Stomach smooth muscle (tissue), 2 donors: ENCODE measurements around the gene SHANK3.
"Not testable (repeated sequence)": the region's sequence is repeated elsewhere in the genome, so short reads cannot be mapped to it uniquely, and the experiment has no call there.

Experiments used
- H3K27ac ChIP-seq: one replicate; pipeline ENCODE4 v1.7.0; 2013; ENCODE audit warnings: mild to moderate bottlenecking, low read length, inconsistent platforms
- H3K27me3 ChIP-seq, 2 donors: one replicate each; pipeline ENCODE4 v1.7.0; 2013; ENCODE audit warnings: low read length in 2 of 2; ENCODE audit not compliant: insufficient read depth in 2 of 2, control insufficient read depth in 1 of 2
- H3K36me3 ChIP-seq, 2 donors: one replicate each; pipeline ENCODE4 v1.7.0; 2013; ENCODE audit warnings: low read length in 2 of 2; ENCODE audit not compliant: control insufficient read depth in 2 of 2, insufficient read depth in 2 of 2
- H3K4me1 ChIP-seq: one replicate; pipeline ENCODE4 v1.7.0; 2013; ENCODE audit warnings: low read length; ENCODE audit not compliant: control insufficient read depth, insufficient read depth
- H3K4me3 ChIP-seq, 2 donors: one replicate each; pipeline ENCODE4 v1.7.0; 2013; ENCODE audit warnings: low read length in 2 of 2
- H3K9ac ChIP-seq, 2 donors: one replicate each; pipeline ENCODE4 v1.7.0; 2013; ENCODE audit warnings: low read length in 2 of 2, mild to moderate bottlenecking in 1 of 2
- H3K9me3 ChIP-seq, 2 donors: one replicate each; pipeline ENCODE4 v1.7.0; 2013; ENCODE audit warnings: low read length in 2 of 2; ENCODE audit not compliant: control insufficient read depth in 2 of 2
- donor health status: healthy.
- donor health status: Pancreatic carcinoma.

SHANK3 gene

DNA sequence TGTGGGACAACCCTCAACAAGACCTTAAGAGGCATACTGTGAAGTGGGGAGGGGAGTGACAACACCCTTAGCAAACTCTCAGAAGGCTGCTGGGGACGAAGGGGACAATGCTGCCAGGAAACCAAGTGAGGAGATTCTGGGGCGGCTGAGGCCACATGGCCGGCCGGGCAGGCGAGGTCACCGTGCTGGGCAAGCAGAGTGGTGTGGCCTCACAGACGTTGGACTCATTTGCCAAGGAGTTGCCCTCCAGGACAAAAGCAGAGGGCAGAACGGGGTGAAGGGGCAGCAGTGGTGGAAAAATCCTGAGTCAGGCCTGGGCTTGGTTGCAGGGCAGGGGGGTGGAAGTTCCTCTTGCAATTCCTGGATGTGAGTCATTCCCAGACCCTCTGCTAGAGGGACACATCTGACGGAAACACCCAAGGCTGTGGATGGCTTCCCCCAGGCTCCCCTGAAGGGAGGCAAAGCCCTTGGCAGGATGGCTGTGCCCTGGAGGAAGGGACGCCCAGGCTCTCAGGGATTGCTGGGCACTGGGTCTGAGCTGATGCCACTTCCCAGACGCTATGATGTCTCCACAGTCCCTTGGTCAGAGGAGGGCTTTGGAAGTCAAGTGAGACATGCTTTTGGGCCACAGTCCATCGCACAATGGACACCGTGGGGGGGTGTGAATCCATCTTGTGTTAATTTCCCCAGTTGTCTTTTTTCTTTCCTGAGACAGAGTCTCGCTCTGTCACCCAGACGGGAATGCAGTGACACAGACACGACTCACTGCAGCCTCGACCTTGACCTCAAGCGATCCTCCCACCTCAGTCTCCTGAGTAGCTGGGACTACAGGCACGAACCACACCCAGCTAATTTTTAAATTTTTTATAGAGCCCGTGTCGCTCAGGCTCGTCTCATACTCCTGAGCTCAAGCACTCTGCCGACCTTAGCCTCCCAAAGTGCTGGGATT, 16.2 kb upstream of the SHANK3 start:
- H3K9ac ChIP-seq, result no peak overlapping the region
- H3K36me3 ChIP-seq, result no peaks in the 10 kb centered on the region
- no peaks in the 10 kb centered on the region for H3K9me3 ChIP-seq
- no peak overlapping the region for H3K27ac ChIP-seq
- H3K4me3 ChIP-seq, result no peak overlapping the region
- H3K27me3 ChIP-seq, result peaks cover 3 to 10% of the 10 kb centered on the region in 2 donors
- no peaks in the 10 kb centered on the region for H3K4me1 ChIP-seq

DNA sequence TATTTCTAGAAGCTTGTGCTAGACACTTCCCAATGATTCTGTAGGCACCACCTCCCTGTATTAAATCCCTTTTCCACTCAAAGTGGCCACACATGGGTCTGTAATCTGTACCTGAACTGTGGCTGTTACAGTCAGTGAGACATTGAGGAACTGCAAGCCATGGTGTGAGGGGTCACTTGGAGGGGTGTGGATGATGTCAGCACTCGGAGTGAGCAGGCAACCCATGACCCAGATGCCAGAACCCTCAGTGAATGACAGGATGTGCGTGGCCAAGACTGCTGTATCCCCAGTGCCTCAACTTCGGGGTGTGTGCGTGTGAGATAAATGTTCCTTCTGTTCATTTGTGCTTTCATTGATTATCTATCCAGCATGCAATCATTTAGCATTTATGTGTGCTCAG, 14.7 kb upstream of the SHANK3 start:
- H3K27ac ChIP-seq, result no peak overlapping the region
- H3K9ac ChIP-seq, result no peak overlapping the region
- no peaks in the 10 kb centered on the region for H3K9me3 ChIP-seq
- no peaks in the 10 kb centered on the region for H3K36me3 ChIP-seq
- peaks cover 3 to 10% of the 10 kb centered on the region in 2 donors for H3K27me3 ChIP-seq
- H3K4me3 ChIP-seq, result no peak overlapping the region
- no peaks in the 10 kb centered on the region for H3K4me1 ChIP-seq

- peaks cover 3 to 10% of the 10 kb centered on the region in 2 donors for H3K27me3 ChIP-seq
These were observed 12.9 kb upstream of the SHANK3 start for GRCh38 chr22:50659711-50660110.

DNA sequence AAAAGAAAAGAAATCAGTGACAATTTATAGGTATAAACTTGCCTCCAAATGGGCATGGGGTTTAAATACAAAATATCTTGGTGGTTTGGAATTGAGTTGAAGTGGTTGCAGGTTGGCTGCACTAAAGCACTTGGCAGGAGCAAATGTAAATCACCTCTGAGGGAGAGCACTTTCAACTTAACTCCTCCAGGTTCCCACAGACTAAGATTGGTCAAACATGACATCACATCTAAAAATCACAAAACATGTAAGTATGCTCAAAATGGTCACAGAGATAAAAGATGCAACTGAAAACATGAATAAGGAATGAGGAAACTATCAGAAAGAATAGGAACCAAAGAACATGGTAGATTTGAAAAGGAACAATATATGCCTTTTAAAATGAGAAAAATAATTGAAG, 12.3 kb upstream of the SHANK3 start:
- Histone ChIP-seq H3K4me3 (no peak overlapping the region), H3K27ac (no peak overlapping the region), H3K36me3 (no peaks in the 10 kb centered on the region), H3K27me3 (peaks cover 3 to 10% of the 10 kb centered on the region in 2 donors), H3K4me1 (no peaks in the 10 kb centered on the region), H3K9me3 (no peaks in the 10 kb centered on the region), H3K9ac (no peak overlapping the region)

More at GRCh38 chr22:50659711-50660110, 12.9 kb upstream of the SHANK3 start:
- H3K9ac ChIP-seq, H3K9me3 ChIP-seq, H3K27ac ChIP-seq, H3K4me1 ChIP-seq, H3K4me3 ChIP-seq, H3K36me3 ChIP-seq: not testable (repeated sequence)

- Histone ChIP-seq H3K9ac (no peak overlapping the region), H3K4me1 (no peaks in the 10 kb centered on the region), H3K4me3 (no peak overlapping the region), H3K36me3 (no peaks in the 10 kb centered on the region), H3K27ac (no peak overlapping the region), H3K27me3 (peaks cover 0 to 2% of the 10 kb centered on the region in 2 donors), H3K9me3 (no peaks in the 10 kb centered on the region)
These were observed 7.4 kb upstream of the SHANK3 start for GRCh38 chr22:50665212-50665611.

DNA sequence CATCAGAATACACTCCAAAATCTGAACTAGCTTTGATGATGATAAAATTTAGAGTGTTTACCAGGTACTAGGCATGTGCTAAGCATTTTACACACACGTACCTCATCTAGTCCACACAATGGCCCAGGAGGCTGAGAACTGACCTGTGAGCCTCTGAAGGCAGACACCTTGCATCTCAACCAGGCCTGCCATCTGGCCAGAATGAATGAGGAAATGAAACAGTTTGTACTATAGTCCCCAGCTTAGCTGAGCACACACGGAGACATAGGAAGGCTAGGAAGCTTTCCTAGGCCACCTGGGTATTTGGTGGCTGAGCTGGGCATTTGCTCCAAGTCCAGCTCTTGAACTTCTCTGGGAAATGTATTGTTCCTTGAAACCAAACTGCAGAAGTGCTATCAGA, 6.9 kb upstream of the SHANK3 start:
- H3K4me1 ChIP-seq, result no peaks in the 10 kb centered on the region
- H3K9ac ChIP-seq, result no peak overlapping the region
- no peaks in the 10 kb centered on the region for H3K9me3 ChIP-seq
- H3K27ac ChIP-seq, result no peak overlapping the region
- H3K36me3 ChIP-seq, result no peaks in the 10 kb centered on the region
- H3K27me3 ChIP-seq, result peaks cover 0 to 2% of the 10 kb centered on the region in 2 donors
- H3K4me3 ChIP-seq, result no peak overlapping the region

DNA sequence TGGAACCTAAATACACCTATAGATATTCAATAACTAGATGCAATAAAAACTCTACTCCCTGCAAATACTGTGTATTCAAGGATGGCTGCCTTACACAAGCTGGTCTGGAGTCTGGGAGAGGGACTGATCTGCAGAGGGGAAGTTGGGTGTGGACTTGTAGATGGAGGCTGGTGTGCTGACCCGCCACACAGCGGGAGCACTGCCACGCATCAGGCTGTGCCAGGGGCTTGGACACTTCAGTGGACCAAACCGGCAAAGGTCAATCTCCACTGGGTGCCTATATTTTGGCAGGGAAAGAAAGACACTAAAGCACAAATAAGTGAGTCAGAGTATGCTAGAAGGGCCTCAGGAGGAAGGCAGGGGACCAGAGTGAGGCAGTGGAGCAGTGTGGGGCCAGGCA, 2.1 kb upstream of the SHANK3 start:
- H3K27me3 ChIP-seq, result peaks cover 20 to 21% of the 10 kb centered on the region in 2 donors
- H3K4me1 ChIP-seq, result peaks cover 6% of the 10 kb centered on the region
- H3K4me3 ChIP-seq, result no peak overlapping the region
- H3K27ac ChIP-seq, result no peak overlapping the region
- no peaks in the 10 kb centered on the region for H3K9me3 ChIP-seq
- no peaks in the 10 kb centered on the region for H3K36me3 ChIP-seq
- H3K9ac ChIP-seq, result no peak overlapping the region

GRCh38 chr22:50670914-50671538, 1.6 kb upstream of the SHANK3 start:
- peak overlapping the region; percentile 11 for H3K27ac ChIP-seq
- no peak overlapping the region for H3K9ac ChIP-seq

GRCh38 chr22:50671641-50672040, 982 bp upstream of the SHANK3 start:
- peaks cover 10% of the 10 kb centered on the region for H3K4me1 ChIP-seq
- no peaks in the 10 kb centered on the region for H3K9me3 ChIP-seq
- H3K4me3 ChIP-seq, result no peak overlapping the region
- no peaks in the 10 kb centered on the region for H3K36me3 ChIP-seq
- H3K27ac ChIP-seq, result peak overlapping the region; percentile 11
- no peak overlapping the region for H3K9ac ChIP-seq
- peaks cover 26 to 27% of the 10 kb centered on the region in 2 donors for H3K27me3 ChIP-seq

More at GRCh38 chr22:50670914-50671538, 1.6 kb upstream of the SHANK3 start:
- no peaks in the 10 kb centered on the region for H3K36me3 ChIP-seq
- H3K9me3 ChIP-seq, result no peaks in the 10 kb centered on the region
- H3K4me3 ChIP-seq, result no peak overlapping the region
- H3K27me3 ChIP-seq, result peaks cover 24 to 26% of the 10 kb centered on the region in 2 donors
- H3K4me1 ChIP-seq, result peaks cover 10% of the 10 kb centered on the region

- H3K4me3 ChIP-seq, result no peak overlapping the region
- peaks cover 26 to 28% of the 10 kb centered on the region in 2 donors for H3K27me3 ChIP-seq
- no peak overlapping the region for H3K9ac ChIP-seq
- H3K27ac ChIP-seq, result peak overlapping the region; percentile 6
- no peaks in the 10 kb centered on the region for H3K36me3 ChIP-seq
- H3K4me1 ChIP-seq, result peaks cover 10% of the 10 kb centered on the region
- H3K9me3 ChIP-seq, result no peaks in the 10 kb centered on the region
These were observed 582 bp upstream of the SHANK3 start for GRCh38 chr22:50672041-50672440.
